Panc1 (cell line): ENCODE results near the gene BTG4. TPM values are rescaled to one million over a fixed set of nuclear protein-coding genes. Genes with fewer than 3 reads are reported as not detected.

ENCODE experiments used
- ATAC-seq: fragments of 200-7000 bp; cut with Tn5 transposase; 2 replicates; pipeline ENCODE4 v1.9.1; 2020; ENCODE audit warnings: mild to moderate bottlenecking, moderate library complexity
- BruUV-seq: library from RNA; stranded (reverse); fragments of 400-500 nt; replicated peaks from 2 replicates; lab custom pipeline; 2021; lab: Mats Ljungman, UMichigan
- CTCF ChIA-PET: fragments of 300-600 bp; sonication (Branson Sonifier 250); formaldehyde crosslinking; loops from one replicate; lab custom pipeline; 2022; ENCODE audit warnings: antibody characterized with exemption; lab: Charles Lee
- POLR2A ChIA-PET: fragments of 300-600 bp; sonication (Branson Sonifier 250); formaldehyde crosslinking; loops from one replicate; lab custom pipeline; 2022; ENCODE audit warnings: antibody characterized with exemption; lab: Charles Lee
- DNase-seq: peaks from one replicate; pipeline ENCODE4 v3.0.0-alpha.2; 2010; ENCODE audit warnings: low read depth, low spot score
- H3K27ac ChIP-seq: 2 replicates; pipeline ENCODE4 v1.5.1; 2011; ENCODE audit warnings: mild to moderate bottlenecking, low read length, inconsistent platforms
- H3K27me3 ChIP-seq: fragments of 200-500 bp; sonication (Bioruptor generic); 2 replicates; pipeline ENCODE4 v1.6.0; 2014; ENCODE audit warnings: low read length, inconsistent platforms; ENCODE audit not compliant: control insufficient read depth, insufficient read depth
- H3K36me3 ChIP-seq: fragments of 200-500 bp; sonication (Bioruptor generic); 2 replicates; pipeline ENCODE4 v1.5.1; 2014; ENCODE audit warnings: inconsistent platforms, mild to moderate bottlenecking, low read length, moderate library complexity; ENCODE audit not compliant: control insufficient read depth, insufficient read depth
- H3K4me1 ChIP-seq: 2 replicates; pipeline ENCODE4 v1.5.1; 2011; ENCODE audit warnings: inconsistent platforms, mild to moderate bottlenecking, low read length, moderate library complexity; ENCODE audit not compliant: control insufficient read depth, insufficient read depth
- H3K4me3 ChIP-seq, 2 experiments: 2 replicates each; pipeline ENCODE4 v1.5.1; 2011 to 2012; ENCODE audit warnings: low read depth in 2 of 2, low read length in 2 of 2, mild to moderate bottlenecking in 2 of 2, inconsistent platforms in 1 of 2, moderate library complexity in 1 of 2
- H3K9me3 ChIP-seq: fragments of 200-500 bp; sonication (Bioruptor generic); 2 replicates; pipeline ENCODE4 v1.5.1; 2014; ENCODE audit warnings: low read depth, mild to moderate bottlenecking, inconsistent platforms, low read length, moderate library complexity; ENCODE audit not compliant: control insufficient read depth, insufficient read depth
- CTCF ChIP-seq: fragments of 450-650 bp; IDR thresholded peaks from 2 replicates; pipeline ENCODE4 v1.5.1; 2017; ENCODE audit warnings: mild to moderate bottlenecking
- POLR2AphosphoS5 ChIP-seq: IDR thresholded peaks from 2 replicates; pipeline ENCODE4 v1.6.1; 2012; ENCODE audit warnings: mild to moderate bottlenecking, low read depth, low read length, moderate library complexity
- REST ChIP-seq, 2 experiments: IDR thresholded peaks; 2 replicates each; pipeline ENCODE4 v1.6.1; 2011 to 2012; ENCODE audit warnings: low read depth in 2 of 2, control low read depth in 1 of 2, low read length in 1 of 2, mild to moderate bottlenecking in 1 of 2, moderate library complexity in 1 of 2; ENCODE audit not compliant: insufficient read depth in 1 of 2
- SIN3A ChIP-seq: IDR thresholded peaks from 2 replicates; pipeline ENCODE4 v1.6.1; 2012; ENCODE audit warnings: low read depth, mild to moderate bottlenecking, low read length, moderate library complexity, borderline replicate concordance; ENCODE audit not compliant: insufficient read depth
- TCF7L2 ChIP-seq: IDR thresholded peaks from 2 replicates; pipeline ENCODE4 v1.6.1; 2011; ENCODE audit warnings: mild to moderate bottlenecking, low read depth, low read length, inconsistent platforms
- in situ Hi-C: cut with HindIII; loops from 2 replicates; pipeline ENCODE4 v1.10.0; 2016; ENCODE audit warnings: low sequenced_read_pairs, low pct_unique_long_range_greater_than_20kb
- intact Hi-C: fragments of 100-400 bp; cut with micrococcal nuclease; formaldehyde crosslinking; loops from one replicate; pipeline ENCODE4 v1.10.0; 2022; ENCODE audit not compliant: unreplicated experiment
- total RNA-seq: library from RNA; stranded (reverse); gene quantifications from one replicate; pipeline ENCODE4 v1.2.1, GENCODE V29; 2021; ENCODE audit not compliant: unreplicated experiment

Gene BTG4
- total RNA-seq, 1 experiment from 2014 or later = not detected

- Histone ChIP-seq H3K36me3 (no peaks in the 10 kb centered on the region), H3K4me3 (no peak overlapping the region), H3K27me3 (peaks cover 8% of the 10 kb centered on the region), H3K27ac (no peak overlapping the region), H3K4me1 (no peaks in the 10 kb centered on the region), H3K9me3 (no peaks in the 10 kb centered on the region)
- in situ Hi-C loops (no loop called here), intact Hi-C loops (no loop called here)
- DNase-seq (no peak), ATAC-seq (no peak)
- TF ChIP-seq POLR2AphosphoS5 = no peak
- TF ChIP-seq SIN3A = no peak
- no peak for TF ChIP-seq CTCF
- no TSS peak for BruUV-seq
- CTCF ChIA-PET = no interaction called here
- POLR2A ChIA-PET = no interaction called here
Measured at GRCh38 chr11:111518668-111519067, 6.5 kb upstream of the BTG4 start.

- H3K27ac ChIP-seq = no peak overlapping the region
- ChIA-PET POLR2A (no interaction called here), CTCF (no interaction called here)
- no TSS peak for BruUV-seq
- H3K4me1 ChIP-seq = no peaks in the 10 kb centered on the region
- H3K4me3 ChIP-seq = no peak overlapping the region
- no peaks in the 10 kb centered on the region for H3K9me3 ChIP-seq
- H3K36me3 ChIP-seq = no peaks in the 10 kb centered on the region
- DNase-seq (no peak), ATAC-seq (no peak)
- in situ Hi-C loops (no loop called here), intact Hi-C loops (no loop called here)
- TF ChIP-seq SIN3A = no peak
- TF ChIP-seq TCF7L2 = no peak
- no peak for TF ChIP-seq REST (IDR thresholded peaks at IDR 0.05; ENCODE audit: insufficient read depth in 1 of 2, low read depth in 2 of 2, low read length in 1 of 2)
- no peak for TF ChIP-seq CTCF
- TF ChIP-seq POLR2AphosphoS5 = no peak
- peaks cover 9% of the 10 kb centered on the region for H3K27me3 ChIP-seq
Measured at GRCh38 chr11:111515591-111515990, 3.4 kb upstream of the BTG4 start.
